H1 (cell line): ENCODE data around the gene ENO3.

Experiments used
- BACH1 ChIP-seq: IDR thresholded peaks from 2 replicates; pipeline ENCODE4 v1.6.1; 2012; ENCODE audit warnings: low read length, improper control_type of control experiment
- CEBPB ChIP-seq: IDR thresholded peaks from 2 replicates; pipeline ENCODE4 v1.6.1; 2012; ENCODE audit warnings: low read depth, low read length
- EZH2 ChIP-seq: fragments of 200-600 bp; sonication (generic); IDR thresholded peaks from 2 replicates; pipeline ENCODE4 v1.7.1; 2012; ENCODE audit warnings: low read depth, mild to moderate bottlenecking, moderate library complexity, low read length, inconsistent platforms; ENCODE audit not compliant: severe bottlenecking
- GABPA ChIP-seq: IDR thresholded peaks from 2 replicates; pipeline ENCODE4 v1.6.1; 2011; ENCODE audit warnings: mild to moderate bottlenecking, low read length, moderate library complexity, borderline replicate concordance; ENCODE audit not compliant: insufficient read depth
- RNF2 ChIP-seq: fragments of 200-900, 300-1000 bp; sonication (generic); IDR thresholded peaks from 2 replicates; pipeline ENCODE4 v1.7.1; 2016; ENCODE audit warnings: borderline replicate concordance, low read depth, mild to moderate bottlenecking, antibody characterized with exemption, low read length; ENCODE audit not compliant: poor library complexity, severe bottlenecking; ENCODE audit errors: missing control alignments
- TAF1 ChIP-seq: IDR thresholded peaks from 2 replicates; pipeline ENCODE4 v1.6.1; 2011; ENCODE audit warnings: mild to moderate bottlenecking, low read depth, low read length
- TCF12 ChIP-seq: IDR thresholded peaks from 2 replicates; pipeline ENCODE4 v1.6.1; 2011; ENCODE audit warnings: low read depth, mild to moderate bottlenecking, low read length
- TEAD4 ChIP-seq: IDR thresholded peaks from 2 replicates; pipeline ENCODE4 v1.6.1; 2012; ENCODE audit warnings: low read depth, low read length, inconsistent platforms, mixed read lengths
- TF ChIP-seq, protein P1 (sequence below), 3 experiments: IDR thresholded peaks; 1 replicate in 2 of 3; 2 replicates in 1 of 3; pipeline versions ENCODE4 v1.5.1 to v1.6.1; 2011; ENCODE audit warnings: low read length in 3 of 3, mild to moderate bottlenecking in 3 of 3, inconsistent platforms in 2 of 3, low read depth in 1 of 3, moderate library complexity in 1 of 3; ENCODE audit not compliant: insufficient read depth in 1 of 3; ENCODE audit errors: control extremely low read depth in 1 of 3
- TF ChIP-seq, protein P2 (sequence below): IDR thresholded peaks from 2 replicates; pipeline ENCODE4 v1.6.1; 2012; ENCODE audit warnings: inconsistent platforms

DNA sequence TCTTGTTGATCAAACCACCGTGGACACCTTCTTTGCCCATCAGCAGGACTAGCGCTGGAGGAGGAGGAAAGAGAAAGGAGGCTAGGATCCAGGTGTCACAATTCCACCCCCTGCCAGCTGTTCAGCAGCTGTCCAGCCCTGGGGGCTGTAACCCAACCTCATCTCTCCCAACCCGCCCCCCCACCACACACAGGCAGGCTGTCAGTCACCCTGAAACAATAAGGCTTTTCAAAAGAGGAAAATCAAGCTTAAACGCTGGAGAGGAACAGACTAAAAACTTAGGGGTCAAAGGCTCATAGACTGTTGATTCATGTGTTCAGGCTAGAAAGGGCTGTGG, 5.0 kb upstream of the ENO3 start:
- TF ChIP-seq, protein P1, sequence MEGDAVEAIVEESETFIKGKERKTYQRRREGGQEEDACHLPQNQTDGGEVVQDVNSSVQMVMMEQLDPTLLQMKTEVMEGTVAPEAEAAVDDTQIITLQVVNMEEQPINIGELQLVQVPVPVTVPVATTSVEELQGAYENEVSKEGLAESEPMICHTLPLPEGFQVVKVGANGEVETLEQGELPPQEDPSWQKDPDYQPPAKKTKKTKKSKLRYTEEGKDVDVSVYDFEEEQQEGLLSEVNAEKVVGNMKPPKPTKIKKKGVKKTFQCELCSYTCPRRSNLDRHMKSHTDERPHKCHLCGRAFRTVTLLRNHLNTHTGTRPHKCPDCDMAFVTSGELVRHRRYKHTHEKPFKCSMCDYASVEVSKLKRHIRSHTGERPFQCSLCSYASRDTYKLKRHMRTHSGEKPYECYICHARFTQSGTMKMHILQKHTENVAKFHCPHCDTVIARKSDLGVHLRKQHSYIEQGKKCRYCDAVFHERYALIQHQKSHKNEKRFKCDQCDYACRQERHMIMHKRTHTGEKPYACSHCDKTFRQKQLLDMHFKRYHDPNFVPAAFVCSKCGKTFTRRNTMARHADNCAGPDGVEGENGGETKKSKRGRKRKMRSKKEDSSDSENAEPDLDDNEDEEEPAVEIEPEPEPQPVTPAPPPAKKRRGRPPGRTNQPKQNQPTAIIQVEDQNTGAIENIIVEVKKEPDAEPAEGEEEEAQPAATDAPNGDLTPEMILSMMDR (IDR thresholded peaks at IDR 0.05; ENCODE audit: control extremely low read depth in 1 of 3, insufficient read depth in 1 of 3, low read depth in 1 of 3, low read length in 3 of 3): no peak
- TF ChIP-seq EZH2 (no peak), BACH1 (no peak), CEBPB (no peak), TEAD4 (no peak), TAF1 (no peak), RNF2 (no peak), TCF12 (no peak), GABPA (no peak)
- TF ChIP-seq, protein P2, sequence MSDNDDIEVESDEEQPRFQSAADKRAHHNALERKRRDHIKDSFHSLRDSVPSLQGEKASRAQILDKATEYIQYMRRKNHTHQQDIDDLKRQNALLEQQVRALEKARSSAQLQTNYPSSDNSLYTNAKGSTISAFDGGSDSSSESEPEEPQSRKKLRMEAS: no peak
